Esophagus muscularis mucosa (tissue), 4 donors: ENCODE results near the gene ABTB1.

Source experiments
- CTCF ChIP-seq, 3 experiments: fragments of 200-600 bp in 2 of 3; fragments of 450-650 bp in 1 of 3; sonication (generic) in 2 of 3; IDR thresholded peaks; one replicate each; pipeline ENCODE4 v1.5.1; 2017 to 2019; ENCODE audit warnings: antibody characterized with exemption in 3 of 3, mild to moderate bottlenecking in 2 of 3, moderate library complexity in 1 of 3
- EP300 ChIP-seq: sonication (generic); formaldehyde crosslinking; IDR thresholded peaks from one replicate; pipeline ENCODE4 v1.6.1; 2017; ENCODE audit warnings: antibody characterized with exemption
- POLR2A ChIP-seq: fragments of 450-650 bp; IDR thresholded peaks from one replicate; pipeline ENCODE4 v1.6.1; 2017; ENCODE audit warnings: antibody characterized with exemption, moderate library complexity, mild to moderate bottlenecking, low read depth
- POLR2AphosphoS5 ChIP-seq, 2 donors: sonication (generic); formaldehyde crosslinking; IDR thresholded peaks; one replicate each; pipeline ENCODE4 v1.6.1; 2017; ENCODE audit warnings: antibody characterized with exemption in 2 of 2

- TF ChIP-seq POLR2A (no peak), CTCF (IDR thresholded peaks at IDR 0.05) (no peak), POLR2AphosphoS5 (IDR thresholded peaks at IDR 0.05) (no peak), EP300 (no peak)
These were observed 5.0 kb downstream of the ABTB1 start for GRCh38 chr3:127677541-127678314.
